Coronary artery (tissue), 2 donors: Measurements from ENCODE around the gene ZDHHC14.

Experiments
- DNase-seq: peaks from one replicate; pipeline ENCODE4 v3.0.0-alpha.2; 2017; ENCODE audit warnings: low spot score
- H3K27ac ChIP-seq, 2 donors: fragments of 200-600 bp; sonication (generic); one replicate each; pipeline ENCODE4 v1.5.1; 2016 to 2019
- H3K4me3 ChIP-seq: fragments of 200-600 bp; sonication (generic); 2 replicates; pipeline ENCODE4 v1.5.1; 2016; ENCODE audit warnings: mild to moderate bottlenecking, moderate library complexity
- TF ChIP-seq, protein P1 (sequence below): fragments of 200-600 bp; sonication (generic); IDR thresholded peaks from one replicate; pipeline ENCODE4 v1.5.1; 2019; ENCODE audit warnings: antibody characterized with exemption

Gene ZDHHC14

GRCh38 chr6:157491571-157492232, 110.7 kb downstream of the ZDHHC14 start:
- DNase-seq = no peak
- Histone ChIP-seq H3K4me3 (no peak overlapping the region), H3K27ac (no peak overlapping the region)
- TF ChIP-seq, protein P1, sequence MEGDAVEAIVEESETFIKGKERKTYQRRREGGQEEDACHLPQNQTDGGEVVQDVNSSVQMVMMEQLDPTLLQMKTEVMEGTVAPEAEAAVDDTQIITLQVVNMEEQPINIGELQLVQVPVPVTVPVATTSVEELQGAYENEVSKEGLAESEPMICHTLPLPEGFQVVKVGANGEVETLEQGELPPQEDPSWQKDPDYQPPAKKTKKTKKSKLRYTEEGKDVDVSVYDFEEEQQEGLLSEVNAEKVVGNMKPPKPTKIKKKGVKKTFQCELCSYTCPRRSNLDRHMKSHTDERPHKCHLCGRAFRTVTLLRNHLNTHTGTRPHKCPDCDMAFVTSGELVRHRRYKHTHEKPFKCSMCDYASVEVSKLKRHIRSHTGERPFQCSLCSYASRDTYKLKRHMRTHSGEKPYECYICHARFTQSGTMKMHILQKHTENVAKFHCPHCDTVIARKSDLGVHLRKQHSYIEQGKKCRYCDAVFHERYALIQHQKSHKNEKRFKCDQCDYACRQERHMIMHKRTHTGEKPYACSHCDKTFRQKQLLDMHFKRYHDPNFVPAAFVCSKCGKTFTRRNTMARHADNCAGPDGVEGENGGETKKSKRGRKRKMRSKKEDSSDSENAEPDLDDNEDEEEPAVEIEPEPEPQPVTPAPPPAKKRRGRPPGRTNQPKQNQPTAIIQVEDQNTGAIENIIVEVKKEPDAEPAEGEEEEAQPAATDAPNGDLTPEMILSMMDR = no peak

DNA sequence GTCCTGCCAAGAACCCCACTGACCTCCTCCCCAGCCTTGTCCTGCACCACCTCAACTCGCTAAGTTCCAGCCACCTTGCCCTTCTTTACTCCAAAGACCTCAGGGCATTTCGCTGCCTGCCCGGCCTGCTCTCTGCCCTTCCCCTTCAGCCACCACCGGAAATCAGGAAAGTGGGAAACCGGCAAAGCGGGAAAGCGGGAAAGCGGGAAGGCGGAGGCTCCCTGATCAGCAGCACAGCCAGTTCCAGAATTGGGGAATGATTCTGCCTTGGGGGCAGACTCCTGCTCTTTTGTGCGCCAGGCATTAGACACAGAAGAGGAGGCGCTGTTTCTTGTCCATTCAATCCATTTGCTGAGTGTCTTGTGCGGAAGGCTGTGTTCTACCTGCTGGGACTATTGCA, 111.3 kb downstream of the ZDHHC14 start:
- TF ChIP-seq, protein P1 = no peak
- Histone ChIP-seq H3K4me3 (no peak overlapping the region), H3K27ac (no peak overlapping the region)
- DNase-seq = no peak

GRCh38 chr6:157492741-157493140, 111.8 kb downstream of the ZDHHC14 start:
- Histone ChIP-seq H3K27ac (no peak overlapping the region), H3K4me3 (no peak overlapping the region)
- TF ChIP-seq, protein P1 = no peak
- no peak for DNase-seq

DNA sequence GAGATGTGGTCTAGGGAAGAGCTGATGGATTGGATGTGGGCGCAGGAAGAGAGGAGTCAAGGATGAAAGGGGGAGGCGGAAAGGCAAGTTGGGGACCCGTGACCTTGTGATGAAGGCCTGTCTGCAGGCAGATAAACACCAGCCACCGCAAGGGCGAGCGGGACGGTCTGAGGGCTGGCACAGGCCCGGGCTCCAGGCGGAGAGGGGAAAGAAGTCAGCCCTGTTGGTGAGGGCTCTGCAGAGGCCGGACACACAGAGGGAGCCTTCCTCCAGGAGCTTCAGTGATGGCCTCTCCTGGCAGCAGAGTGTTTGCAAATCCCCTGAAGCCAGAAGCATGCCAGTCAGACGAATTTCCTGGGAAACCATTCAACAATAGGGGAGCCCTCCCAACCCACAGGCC, 112.2 kb downstream of the ZDHHC14 start:
- no peak for DNase-seq
- H3K27ac ChIP-seq = no peak overlapping the region
- TF ChIP-seq, protein P1 = no peak
- no peak overlapping the region for H3K4me3 ChIP-seq

DNA sequence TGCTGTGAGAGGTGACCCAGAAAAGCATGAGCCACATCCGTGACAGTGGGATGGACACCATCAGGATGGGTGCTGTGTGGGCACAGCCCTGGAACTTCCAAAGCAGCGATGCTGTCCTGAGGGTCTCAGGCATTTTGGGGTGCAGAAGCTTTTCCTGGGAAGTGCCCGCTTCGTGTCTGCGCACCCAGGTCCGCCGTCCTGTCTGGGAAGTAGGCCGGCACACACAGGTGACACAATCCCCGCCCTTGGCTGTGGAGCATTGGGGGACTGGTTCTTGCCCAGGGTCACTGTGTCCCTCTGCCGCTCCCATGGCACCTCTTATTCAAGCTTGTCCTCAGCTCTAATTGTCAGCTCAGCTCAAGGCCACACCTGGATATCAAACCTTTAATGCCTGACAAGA, 112.6 kb downstream of the ZDHHC14 start:
- Histone ChIP-seq H3K27ac (no peak overlapping the region), H3K4me3 (no peak overlapping the region)
- no peak for DNase-seq
- TF ChIP-seq, protein P1 = no peak

DNA sequence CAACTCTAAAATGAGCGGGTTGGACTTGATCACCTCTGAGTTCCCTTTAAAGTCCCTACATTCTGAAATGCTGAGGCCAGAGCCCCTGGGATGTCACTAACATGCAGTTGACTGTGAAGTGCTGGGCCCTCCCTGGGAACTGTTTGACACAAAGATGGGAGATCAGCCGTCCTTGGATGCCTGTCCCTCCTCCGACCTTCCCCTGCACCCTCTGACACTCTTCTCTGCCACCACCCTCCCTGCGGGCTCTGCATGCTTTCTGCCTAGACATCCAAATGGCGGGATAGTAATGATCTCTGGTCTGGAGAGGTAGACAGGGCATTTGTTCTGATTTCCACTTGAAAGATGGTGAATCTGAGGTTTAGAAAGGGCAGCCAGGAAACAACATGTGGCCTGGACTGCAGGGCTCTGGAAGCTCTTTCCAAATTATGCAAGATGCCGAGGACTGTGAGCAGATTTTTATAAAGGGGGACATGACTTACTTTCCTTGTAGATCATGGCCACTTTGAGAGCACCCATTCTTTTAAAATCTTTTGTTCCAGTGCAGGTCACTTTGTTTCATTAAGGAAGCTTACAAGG, 113.2 kb downstream of the ZDHHC14 start:
- Histone ChIP-seq H3K27ac (no peak overlapping the region), H3K4me3 (no peak overlapping the region)
- TF ChIP-seq, protein P1 = no peak
- DNase-seq = no peak

- no peak for DNase-seq
- Histone ChIP-seq H3K4me3 (no peak overlapping the region), H3K27ac (no peak overlapping the region)
- TF ChIP-seq, protein P1 = no peak
Measured at GRCh38 chr6:157496534-157497095, 115.6 kb downstream of the ZDHHC14 start.
